HG03135 (cell line): ENCODE results near the gene PARS2.
A peak's percentile ranks its signal among the peaks of the same experiment; 100 is the strongest.

Experiments used
- ATAC-seq: cut with Tn5 transposase; IDR thresholded peaks from one replicate; pipeline ENCODE4 v1.9.1; 2021; ENCODE audit warnings: mild to moderate bottlenecking, moderate library complexity; ENCODE audit not compliant: unreplicated experiment

The PARS2 gene

GRCh38 chr1:54800041-54800898, 35.9 kb upstream of the PARS2 start:
- no peak for ATAC-seq

DNA sequence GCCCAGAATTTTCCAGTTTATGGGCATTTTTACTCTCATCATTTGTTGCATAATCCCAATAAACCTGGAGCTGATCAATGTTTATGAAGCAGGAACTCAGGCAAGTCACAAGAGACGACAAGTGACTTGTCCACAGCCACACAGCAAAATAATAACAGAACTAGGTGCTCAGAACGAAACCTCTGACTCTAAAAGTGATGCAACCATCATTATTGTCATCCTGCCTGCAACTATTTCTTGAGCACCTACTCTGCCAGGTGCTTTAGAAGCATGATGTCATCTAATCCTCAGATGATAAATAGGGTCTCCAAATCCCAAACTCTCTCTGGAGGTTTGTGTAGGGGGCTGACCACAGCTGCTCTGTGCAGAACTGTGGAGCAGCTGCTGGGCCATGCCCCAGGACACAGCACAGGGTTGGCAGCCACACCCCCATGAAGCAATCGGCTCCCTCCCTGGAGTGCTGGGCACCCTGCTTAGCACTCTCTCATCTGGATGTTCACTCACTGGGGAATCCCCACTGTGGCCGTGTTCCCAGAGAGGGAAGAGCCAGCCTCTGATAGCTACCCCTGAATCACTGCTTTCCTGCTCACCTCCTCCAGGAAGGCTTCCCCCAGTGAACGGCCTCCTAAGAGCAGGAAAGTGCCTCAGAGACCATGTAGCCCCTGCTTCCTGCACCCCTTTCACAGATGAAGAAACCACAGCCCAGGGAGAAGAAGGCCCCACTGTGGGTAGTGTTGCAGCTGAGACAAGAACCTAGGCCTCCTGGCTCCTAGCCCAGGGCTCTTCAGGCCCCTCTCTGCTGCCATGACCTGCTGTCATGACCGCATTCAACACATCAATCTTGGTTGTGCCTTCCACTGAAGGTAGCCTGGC, 34.7 kb upstream of the PARS2 start:
- ATAC-seq = peak; percentile 40

- ATAC-seq = no peak
Observed at GRCh38 chr1:54798206-54798605, 33.9 kb upstream of the PARS2 start.

DNA sequence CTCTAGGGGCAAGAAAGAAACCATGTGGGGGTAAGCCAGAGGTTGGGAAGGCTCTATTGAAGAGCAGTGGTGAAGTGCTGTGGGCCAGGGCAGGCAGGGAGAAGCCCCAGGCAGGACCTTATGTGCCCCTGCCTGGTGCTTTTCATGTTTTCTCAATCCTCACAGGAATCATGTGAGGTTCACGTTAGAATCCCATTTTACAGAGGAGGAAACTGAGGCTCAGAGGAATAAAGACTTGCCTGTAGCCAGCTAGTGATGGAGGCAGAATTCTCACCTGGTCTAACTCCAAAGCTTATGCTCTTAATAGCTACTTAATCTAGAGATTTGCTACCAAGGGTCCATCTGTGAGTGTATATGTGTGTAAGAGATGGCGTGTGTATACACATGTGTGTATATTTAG, 32.6 kb upstream of the PARS2 start:
- ATAC-seq = no peak

DNA sequence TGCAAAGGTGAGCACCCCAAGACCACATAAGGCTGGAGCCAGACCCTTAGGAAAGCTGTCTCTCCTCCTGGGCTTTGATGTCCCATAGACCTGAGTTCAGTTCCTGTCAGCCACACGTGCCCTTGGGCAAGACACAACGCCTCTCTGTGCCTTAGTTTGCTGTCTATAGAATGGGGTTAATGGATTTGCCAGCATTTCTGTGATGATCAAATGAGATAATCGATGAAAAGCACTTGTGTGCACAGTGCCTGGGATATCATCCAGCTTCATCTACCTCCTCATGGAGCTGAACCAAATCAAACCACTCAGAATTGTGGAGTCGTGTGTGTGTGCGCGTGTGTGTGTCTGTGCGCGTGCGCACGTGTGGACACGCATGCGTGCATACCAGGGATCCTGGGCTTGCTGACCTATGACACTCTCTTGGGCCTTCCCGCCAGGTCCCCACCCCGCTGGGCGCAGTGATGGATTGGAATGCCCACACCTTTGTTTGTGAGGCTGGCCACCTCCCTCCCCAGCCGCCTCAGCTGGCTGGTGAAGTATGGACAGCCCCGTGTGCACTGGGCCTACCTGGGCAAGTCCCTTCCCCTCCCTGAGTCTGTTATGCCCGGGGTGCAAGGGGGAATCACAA, 31.6 kb upstream of the PARS2 start:
- no peak for ATAC-seq

- ATAC-seq = no peak
Observed at GRCh38 chr1:54795356-54795665, 31.0 kb upstream of the PARS2 start.

DNA sequence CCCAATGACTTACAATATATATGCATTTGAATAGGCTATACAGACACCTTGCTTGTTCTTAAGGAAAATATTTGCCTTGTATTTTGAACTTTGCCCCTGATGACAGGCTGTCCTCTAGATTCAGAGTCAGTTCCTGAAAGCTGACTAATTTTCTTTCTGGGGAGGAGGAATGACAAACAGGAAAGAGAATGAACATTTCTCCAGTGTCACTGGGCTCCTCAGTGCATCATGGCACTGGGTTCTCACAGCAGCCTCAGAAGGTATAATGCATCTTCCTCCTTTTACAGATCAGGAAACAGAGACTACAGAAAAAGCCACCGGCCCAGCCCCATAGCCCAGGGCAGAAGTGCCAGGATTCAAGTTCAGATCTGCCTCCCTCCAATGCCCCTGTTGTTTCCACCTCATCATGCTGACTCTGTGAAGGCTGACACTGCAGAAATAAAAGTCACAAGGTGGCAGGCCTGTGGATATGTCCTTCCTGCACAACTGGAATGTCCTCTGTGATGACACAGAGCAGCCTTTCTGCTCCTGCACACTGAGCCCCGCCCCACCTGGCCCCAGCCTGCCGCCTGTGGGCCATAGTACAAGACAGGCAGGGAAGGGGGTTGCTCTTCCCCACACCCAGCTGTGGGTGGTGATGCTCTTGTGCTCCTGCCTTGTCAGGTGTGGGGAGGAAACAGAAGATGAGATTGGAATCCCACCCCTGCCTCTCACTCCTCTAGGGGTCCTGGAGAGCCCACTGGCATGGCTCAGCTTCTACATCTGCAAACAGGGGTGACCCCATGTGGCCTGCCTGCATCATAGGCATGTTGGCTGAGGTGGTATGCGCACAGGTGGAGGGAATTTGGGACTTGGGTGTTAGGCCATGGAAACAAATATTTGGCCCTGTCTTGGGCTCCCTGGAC, 30.4 kb upstream of the PARS2 start:
- no peak for ATAC-seq

DNA sequence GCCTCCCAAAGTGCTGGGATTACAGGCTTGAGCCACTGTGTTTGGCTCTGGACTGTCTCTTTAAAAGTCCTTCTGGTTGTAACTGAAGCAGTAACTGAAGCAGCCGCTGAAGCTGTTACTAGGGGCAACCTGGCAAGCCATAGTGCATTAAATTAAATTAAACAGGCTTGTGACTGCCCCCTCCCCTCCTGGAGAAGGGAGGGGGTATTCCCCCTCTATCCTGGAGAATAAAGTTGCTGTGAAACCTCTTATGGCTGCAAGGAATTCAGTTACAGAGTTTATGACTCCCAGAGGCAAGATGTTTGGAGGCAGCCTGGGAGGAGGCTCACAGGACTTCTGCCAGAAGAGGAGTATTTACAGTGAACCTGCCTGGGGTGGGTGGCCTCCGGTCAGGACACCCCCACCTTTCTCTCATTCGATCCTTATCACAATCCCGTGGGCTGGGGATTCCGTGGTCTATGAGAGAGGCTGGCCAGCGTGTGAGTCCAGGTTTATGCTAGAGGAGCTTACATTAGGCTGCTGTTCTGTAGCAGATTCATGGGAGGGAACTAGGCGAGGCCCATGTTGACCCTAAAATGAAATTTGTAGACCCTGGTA, 28.5 kb upstream of the PARS2 start:
- ATAC-seq = no peak

GRCh38 chr1:54791880-54792522, 27.7 kb upstream of the PARS2 start:
- ATAC-seq = no peak

DNA sequence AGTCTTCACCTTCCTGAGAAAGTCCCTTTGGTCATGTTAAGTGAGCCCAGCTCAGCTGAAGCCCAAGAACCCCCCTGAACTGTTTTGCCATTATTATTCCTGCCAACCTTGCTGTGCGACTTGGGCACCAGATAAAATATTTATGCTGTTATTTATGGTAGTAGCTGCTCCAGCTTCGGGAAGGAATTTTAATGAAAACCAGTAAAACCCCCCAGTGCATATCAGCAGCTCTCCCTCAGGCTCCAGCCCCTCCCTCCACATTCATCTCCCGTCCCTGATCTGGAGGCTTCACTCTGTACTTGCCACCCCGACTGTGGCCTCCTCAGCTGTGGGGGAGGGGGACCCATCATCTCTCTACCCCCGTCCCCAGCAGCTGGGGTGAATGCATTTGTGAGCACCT, 24.1 kb upstream of the PARS2 start:
- no peak for ATAC-seq

DNA sequence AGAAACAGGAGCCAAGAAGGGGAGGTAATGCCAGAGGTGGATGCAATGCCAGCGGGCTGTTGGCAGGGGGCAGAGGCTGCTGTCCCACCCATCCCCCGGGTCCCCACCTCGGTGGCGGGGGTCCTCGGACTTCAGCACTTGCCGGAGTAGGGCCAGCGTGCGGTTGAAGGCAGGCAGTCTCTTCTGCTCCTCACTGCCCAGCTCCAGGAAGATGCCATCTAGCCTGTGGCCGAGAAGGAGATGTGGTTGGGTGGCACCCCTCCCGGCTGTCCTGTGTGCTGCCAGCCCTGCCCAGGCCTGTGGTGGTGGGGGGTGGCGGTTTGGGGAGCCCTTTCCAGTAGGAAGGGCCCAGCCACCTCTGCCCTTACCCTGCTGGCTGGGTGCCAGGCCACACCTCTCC, 23.3 kb upstream of the PARS2 start:
- ATAC-seq = no peak

GRCh38 chr1:54786778-54787177, 22.5 kb upstream of the PARS2 start:
- ATAC-seq = no peak

DNA sequence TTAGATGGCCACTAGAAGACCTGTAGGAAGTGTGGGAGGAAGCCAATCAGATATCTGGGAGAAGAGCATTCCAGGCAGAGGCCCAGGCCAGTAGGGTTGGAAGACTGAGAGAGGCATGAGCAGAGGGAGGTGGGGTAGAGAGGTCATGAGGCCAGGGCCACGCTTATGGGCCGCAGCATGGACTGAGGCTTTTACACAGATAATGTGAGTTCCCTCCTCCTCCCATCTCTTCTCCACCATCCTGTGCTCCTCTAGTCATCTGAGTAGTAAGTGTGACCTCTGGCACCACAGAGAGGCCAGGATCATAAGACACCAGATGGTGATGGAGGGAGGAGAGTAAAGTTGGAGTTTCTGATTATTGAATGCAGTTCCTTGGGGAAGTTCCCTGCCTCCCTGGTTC, 19.7 kb upstream of the PARS2 start:
- ATAC-seq = no peak

DNA sequence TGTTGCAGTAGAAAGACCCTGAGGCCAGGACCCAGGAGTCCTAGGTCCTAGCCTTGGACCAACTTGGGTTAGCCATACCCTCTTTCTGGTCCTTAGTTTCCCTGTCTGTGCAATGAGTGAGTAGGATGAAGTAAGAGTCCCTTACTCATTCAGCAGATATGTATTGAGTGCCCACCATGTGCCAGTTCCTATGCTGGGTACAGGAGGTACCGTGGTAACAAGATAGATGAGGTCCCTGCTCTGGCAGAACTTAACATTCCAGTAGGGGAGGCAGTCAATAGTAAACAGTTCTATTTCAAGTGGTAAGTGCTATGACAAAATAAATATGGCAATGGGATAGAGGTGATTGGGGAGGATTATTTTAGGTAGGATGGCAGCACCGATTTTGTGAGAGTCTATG, 18.3 kb upstream of the PARS2 start:
- ATAC-seq = no peak

DNA sequence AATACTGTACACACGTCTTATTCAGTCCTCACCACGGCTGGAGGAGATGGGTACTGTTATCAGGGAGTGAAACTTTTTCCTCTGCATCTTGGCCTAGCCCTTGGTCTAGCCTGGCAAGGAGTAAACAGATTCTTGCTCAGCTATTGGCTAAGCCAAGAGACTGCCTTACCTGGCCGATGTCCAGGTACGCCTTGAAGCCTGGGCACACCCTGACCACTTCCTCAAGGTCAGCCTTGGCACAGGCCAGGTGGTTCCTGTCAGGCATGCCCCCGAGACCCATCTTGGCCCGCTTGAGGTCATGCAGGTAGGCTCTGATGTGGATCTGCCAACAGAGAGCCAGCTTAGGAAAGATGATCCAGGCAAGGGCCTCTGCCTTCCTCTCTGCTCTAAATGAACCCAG, 17.8 kb upstream of the PARS2 start:
- ATAC-seq = no peak

- ATAC-seq = no peak
Observed at GRCh38 chr1:54781023-54781723, 16.9 kb upstream of the PARS2 start.

- no peak for ATAC-seq
Observed at GRCh38 chr1:54777431-54777830, 13.1 kb upstream of the PARS2 start.

DNA sequence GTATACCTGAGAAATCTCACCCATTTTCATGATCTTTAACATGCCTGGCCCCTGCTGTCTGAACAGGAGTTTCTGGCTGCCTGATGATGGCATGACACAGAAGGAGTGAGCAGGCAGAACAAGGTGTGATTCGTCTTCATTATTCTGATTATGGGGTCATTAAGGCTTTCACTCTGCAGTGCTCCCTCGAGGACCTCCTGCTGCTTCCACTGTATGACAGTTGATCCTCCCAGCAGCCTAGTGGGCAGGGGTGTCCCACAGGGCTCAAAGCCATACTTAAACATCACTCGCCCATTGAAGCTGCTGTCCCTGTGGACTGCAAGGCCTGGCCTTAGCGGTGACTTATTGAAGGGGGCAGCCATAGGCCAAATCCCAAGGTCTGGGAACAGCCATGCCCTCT, 12.7 kb upstream of the PARS2 start:
- no peak for ATAC-seq
